Stimulated activated CD4-positive, alpha-beta T cell treated with anti-CD3 and anti-CD28 coated beads, Interleukin-1b, Interleukin-23, amount 100 ng/mL, for 24 hours (primary cell): Measurements from ENCODE around the gene TMCO4.

Source experiments
- DNase-seq, 4 experiments: peaks; one replicate each; pipeline ENCODE4 v3.0.0-alpha.2; 2020; ENCODE audit warnings: low read depth in 4 of 4, low spot score in 1 of 4

Gene TMCO4

DNA sequence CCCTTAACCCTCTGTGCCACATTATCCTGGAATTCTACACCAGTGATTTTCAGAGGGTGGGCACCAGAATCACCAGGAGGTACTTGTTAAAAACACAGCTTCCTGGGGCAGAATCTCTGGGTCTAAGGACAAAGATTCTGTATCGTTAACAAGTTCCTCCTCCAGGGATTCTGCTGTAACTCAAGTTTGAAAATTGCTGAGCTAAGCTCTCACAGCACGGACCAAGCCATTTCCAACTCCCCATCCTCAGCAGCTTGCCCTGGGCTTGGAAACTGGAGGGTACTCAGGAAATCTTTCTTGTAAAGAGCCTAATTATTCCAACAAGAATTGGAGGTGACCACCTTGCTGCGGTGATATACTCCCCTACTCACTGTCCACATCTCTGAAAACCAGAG, 48.8 kb downstream of the TMCO4 start:
- no peak for DNase-seq

DNA sequence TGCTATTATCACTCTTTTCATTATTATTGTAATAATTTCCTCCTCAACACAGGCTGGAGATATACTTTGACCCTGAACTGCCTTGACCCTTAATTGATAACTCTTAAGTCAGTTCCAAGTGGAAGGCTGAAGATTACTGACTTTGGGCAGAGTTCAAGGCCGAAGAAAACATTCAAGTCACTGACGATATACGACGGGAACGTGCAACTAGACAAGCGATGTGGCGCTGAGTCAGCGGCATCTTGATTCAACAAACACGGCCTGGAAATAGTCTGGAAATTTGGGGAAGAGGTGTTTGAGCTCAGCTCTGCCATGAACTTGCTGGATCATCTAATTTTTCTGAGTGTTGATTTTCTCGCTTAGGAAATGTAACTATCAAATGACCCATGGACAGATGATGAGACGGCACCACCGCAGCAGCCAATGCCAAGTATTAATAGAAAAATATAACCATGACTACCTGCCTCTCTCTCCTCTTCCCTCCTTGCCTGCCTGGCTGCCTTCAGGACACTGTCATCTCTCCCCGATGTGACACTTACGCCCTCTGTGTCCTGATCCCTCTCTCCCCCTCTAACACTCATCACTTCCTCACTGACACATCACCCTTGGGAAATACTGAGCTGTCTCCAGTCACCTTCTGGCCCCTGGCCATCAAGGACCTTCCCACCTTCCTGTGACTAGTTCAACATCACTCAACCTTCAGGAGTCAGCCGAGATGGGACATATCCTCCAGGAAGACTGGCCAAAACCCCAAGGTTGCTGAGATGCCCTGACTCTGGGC, 49.4 kb downstream of the TMCO4 start:
- no peak for DNase-seq

- DNase-seq, result no peak
These were observed 50.0 kb downstream of the TMCO4 start for GRCh38 chr1:19749685-19750084.

GRCh38 chr1:19747761-19748160, 52.0 kb downstream of the TMCO4 start:
- no peak for DNase-seq

DNA sequence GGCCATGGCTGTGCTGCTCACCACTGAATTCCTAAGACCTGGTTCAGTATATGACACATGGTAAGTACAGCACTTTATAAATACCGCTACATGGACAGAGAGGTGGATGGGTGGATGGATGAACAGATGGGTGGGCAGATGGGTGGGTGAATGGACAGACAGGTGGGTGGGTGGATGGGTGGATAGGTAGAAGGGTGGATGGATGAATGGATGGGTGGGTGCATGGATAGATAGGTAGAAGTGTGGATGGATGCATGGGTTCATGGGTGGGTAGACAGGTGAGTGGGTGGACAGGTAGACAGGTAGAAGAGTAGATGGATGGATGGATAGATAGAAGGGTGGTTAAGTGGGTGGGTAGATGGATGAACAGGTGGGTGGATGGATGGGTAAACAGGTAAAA, 54.8 kb downstream of the TMCO4 start:
- no peak for DNase-seq

- no peak for DNase-seq
These were observed 55.4 kb downstream of the TMCO4 start for GRCh38 chr1:19744335-19744743.

- no peak for DNase-seq
These were observed 55.9 kb downstream of the TMCO4 start for GRCh38 chr1:19743793-19744192.

DNA sequence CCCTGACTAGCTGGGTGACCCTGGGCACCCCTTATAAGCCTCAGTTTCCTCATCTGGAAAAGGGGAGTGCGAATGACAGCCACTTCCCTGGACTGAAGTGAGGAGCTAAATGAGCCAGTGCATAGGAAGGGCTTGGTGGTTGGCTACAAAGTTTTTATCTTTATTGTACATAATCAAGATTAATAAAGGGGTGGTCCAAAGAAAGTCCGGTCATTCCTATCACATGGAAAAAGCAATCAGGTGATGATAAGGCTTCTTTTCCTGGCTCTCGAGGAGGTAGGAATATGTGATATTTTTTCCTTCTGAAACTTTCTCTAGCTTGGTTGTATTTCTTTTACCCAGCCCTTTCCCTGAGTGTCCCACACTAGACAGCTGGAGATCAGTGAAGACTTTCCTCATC, 56.5 kb downstream of the TMCO4 start:
- no peak for DNase-seq

DNA sequence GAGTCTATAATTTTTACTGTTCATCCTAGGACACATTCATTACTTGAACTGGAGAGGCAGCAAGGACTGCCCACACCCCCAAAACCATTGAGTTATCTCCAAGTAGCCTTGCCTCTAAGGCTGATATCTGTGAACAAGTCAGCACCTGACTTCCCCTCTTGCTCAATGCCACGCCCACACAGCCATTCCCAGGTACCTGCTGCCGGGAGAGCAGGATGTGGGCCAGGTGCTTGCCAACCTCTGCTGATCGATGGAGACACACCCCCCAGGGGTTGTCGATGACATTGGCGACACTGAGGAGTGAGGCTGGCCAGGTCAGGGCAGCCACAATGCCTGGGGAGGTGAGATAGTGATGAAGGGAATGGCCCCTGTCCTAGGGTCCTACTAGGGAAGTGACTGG, 60.1 kb downstream of the TMCO4 start:
- no peak for DNase-seq

DNA sequence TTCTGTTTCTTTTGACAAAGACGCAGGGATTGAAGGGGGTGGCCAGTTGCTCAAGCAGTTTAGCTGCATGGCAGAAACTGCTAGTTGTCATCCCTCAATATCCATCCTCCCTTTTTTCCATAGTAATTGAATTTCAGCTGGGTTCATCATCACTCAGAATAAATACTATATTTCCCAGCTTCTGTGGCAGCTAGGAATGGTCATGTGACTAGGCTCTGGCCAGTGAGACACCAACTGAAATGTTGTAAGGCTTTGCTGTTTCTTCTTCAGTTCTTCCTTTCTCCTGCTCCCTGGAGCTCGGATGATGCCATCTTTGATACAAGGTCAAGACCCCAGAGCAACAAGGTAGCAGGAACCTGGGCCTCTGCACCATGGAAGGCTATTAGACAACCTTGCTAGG, 61.0 kb downstream of the TMCO4 start:
- no peak for DNase-seq

GRCh38 chr1:19738076-19738475, 61.6 kb downstream of the TMCO4 start:
- DNase-seq, result no peak

GRCh38 chr1:19737104-19737825, 62.5 kb downstream of the TMCO4 start:
- DNase-seq, result no peak

GRCh38 chr1:19735440-19736127, 64.1 kb downstream of the TMCO4 start:
- DNase-seq, result no peak

GRCh38 chr1:19734472-19734999, 65.2 kb downstream of the TMCO4 start:
- DNase-seq, result no peak

DNA sequence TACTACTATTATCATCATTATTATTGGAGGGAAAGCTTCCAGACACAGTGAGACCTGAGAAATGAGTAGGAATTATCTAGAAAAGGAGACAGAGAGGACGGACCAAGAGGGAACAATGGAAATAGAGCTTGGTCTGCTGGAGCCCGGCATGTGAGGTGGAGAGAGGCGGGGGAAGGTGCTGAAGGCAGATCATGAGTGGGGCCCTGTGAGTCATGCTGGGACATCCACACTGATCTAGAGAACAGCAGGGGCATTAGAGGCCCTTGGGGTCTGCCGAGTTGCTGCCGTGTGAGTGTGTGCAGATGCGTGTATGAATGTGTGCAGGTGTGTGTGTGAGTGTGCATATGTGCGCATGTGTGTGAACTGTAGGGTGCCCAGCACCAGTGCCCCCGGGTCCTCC, 65.7 kb downstream of the TMCO4 start:
- no peak for DNase-seq

DNA sequence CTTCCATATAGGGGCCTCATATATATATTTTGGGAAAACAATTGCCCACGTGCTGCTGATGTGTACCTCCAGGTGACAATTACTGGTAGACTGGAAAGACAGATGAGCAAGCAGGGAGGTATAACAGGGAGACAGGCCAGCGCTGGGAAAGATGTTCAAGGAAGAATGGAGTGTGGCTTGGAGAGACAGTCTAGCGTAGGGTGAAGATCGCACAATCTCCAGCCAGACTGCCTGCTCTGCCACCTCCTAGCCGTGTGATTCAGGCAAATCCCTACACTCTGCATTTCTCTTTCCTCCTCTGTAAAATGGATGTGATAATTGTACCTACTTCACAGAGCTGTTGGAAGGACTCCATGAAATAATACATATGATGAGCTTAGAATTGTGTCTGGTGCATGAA, 66.1 kb downstream of the TMCO4 start:
- DNase-seq, result no peak

GRCh38 chr1:19731311-19731821, 68.3 kb downstream of the TMCO4 start:
- no peak for DNase-seq

GRCh38 chr1:19730793-19731192, 68.9 kb downstream of the TMCO4 start:
- no peak for DNase-seq

DNA sequence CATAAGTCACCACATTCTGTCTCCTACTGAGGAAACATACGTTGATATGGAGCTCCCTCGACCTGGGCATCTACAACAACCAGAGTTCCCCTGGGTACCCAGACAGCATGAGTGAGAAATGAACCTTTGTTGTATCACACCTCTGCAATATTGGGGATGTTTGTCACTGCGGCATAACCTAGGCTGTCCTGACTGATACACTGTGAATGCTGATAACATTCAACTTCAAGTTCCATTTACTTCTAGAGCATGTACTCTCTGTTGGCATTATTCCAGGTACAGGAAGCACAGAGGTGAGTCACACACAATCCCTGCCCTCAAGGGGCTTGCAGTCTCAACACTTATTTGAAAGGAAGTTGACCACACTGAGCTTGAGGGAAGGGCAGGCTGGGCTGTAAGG, 69.5 kb downstream of the TMCO4 start:
- DNase-seq, result no peak

DNA sequence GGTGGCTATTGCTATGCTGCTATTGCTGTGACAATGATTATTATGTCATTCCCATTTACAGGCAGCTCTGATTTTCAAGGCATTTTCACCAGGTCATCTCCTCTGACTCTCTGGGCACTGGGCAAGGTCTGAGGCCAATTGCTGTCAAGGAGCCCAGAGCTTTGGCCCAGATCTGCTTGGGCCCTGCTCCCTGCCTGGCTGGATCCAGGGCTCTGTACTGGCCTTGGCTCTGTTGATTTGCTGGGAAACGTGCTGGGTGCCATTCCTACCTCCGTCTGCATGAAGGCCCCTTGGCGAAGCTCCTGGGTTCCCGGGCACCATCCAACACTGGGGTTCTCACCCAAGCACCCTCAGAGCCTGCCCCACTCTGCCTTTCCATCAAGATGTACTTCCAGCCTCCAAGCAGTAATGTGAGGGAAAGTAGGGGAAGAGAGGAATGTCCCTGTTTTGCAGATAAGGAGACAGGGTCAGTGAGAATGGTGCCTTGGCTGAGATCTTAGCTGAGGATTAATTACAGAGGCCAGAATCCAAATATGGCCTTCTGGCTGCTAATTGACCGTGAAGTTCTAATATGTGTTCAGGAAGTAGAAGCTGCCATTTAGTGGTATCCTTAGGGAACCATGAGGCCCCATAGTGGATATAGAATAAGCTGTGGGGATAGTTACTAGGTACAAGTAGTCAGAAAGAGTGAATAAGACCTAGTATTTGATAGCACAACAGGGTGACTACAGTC, 71.1 kb downstream of the TMCO4 start:
- no peak for DNase-seq

DNA sequence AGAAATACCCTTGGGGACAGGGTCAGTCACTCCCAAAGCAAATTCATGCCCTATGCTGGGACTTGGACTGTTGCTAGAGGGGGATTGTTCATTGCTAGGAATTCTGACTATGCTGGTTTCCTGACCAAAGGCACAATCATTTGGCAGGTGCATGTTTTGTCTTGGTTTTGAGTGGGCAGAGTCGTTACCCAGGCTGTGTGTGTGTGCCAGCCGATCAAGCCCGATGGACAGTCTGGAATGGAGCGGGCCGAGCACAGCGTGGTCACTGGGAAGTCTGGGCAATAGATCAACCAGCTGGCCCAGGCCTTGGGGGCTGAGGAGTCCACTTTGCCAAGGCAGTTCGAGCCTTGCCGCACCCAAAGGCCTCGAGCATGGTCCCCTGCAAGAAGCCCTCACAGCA, 74.1 kb downstream of the TMCO4 start:
- no peak for DNase-seq
